ENCODE data around the gene HTR3B.
"Not testable (repeated sequence)": the region's sequence is repeated elsewhere in the genome, so short reads cannot be mapped to it uniquely, and the experiment has no call there.

The HTR3B gene

DNA sequence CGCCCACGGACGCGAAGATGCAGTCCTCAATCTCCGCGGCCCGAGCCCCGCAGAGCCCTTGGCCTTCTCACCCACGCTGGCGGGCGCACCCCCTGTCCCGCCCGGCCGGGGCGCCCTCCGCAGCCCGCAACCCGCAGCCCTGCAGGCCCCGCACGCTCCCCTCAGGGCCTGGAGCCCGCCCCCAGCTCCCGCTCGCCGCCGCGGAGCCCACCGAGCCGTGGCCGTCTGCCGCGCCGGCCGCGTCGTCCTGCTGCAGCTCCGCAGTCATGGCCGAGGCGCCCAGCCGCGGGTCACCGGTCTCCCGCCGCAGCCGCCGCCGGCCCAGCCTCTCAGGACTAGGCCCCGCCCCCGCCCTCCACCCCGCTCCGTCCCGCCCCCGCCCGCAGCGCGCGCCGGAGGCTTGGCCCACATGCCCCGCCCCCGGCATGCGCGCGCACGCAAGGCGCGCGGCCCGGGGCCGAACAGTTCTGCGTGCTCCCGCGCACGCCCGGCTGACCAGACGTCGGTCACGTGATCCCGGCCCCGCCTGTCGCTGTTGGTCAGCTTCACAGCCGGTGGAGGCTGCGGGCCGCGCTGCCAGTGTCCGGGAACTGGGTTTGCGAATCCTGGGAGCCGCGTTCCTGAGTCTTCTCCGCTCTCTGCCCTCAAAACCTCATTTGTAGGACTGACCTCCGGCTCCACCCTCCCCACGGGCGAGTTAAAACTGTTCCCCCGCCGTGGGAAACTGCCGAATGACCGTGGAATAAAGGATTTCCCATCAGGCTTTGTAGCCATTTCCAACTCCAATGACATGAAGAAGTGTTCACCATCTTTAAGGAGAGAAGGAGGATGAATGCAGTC is 29.1 kb upstream of the HTR3B start, which contains the start of gene USP28:
USP28 (minus strand) TSS at position 339 of the 840 bp plus-strand sequence; CDS start at position 268, 71 bp downstream.
- H3K4me1 Mint-ChIP-seq (ENCODE audit: low read depth in 2 of 2) = peaks cover 42 to 56% of the 10 kb centered on the region in 2 donors
- H3K27ac Mint-ChIP-seq = peak within 1 kb of the TSS; percentile 89 to 96
- no peaks in the 10 kb centered on the region for H3K27me3 Mint-ChIP-seq

DNA sequence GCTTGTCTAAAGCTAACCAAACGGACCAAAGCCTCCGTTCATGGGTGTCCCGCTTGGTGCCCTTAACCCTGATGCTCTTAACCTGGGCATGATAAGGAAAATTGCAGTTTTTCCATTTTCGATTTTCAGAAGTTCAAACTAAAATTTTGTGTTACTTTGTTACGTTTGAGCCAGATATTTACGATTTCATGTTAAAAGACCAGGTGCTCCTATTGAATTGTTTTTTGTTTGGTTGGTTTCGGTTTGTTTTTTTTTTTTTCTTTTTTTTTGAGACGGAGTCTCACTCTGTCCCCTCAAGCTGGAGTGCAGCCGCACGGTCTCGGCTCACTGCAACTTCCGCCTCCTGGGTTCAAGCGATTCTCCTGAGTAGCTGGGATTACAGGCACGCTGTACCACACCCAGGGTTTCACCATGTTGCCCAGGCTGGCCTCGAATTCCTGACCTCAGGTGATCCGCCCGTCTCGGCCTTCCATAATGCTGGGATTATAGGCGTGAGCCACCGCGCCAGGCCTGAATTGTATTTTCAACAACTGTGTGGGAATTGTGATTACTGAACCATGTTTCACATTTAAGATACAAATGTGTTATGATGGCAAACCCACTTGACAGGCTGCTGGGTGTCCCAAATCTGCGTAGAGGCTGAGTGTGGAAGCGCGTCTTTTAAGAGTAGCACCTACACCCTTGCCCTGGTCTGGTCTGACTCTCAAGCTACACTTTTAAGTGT is 28.4 kb upstream of the HTR3B start:
- ATAC-seq (replicated peaks) (no peak), DNase-seq (no peak)
- Mint-ChIP-seq H3K27me3 (no peaks in the 10 kb centered on the region), H3K36me3 (ENCODE audit: insufficient read depth) (peaks cover 14% of the 10 kb centered on the region), H3K4me1 (ENCODE audit: low read depth in 2 of 2) (peaks cover 36 to 49% of the 10 kb centered on the region in 2 donors), H3K4me3 (peak overlapping the region; percentile 94 to 95), H3K27ac (peak overlapping the region; percentile 89 to 96), H3K9me3 (no peaks in the 10 kb centered on the region)

More for the DNA sequence above, 29.1 kb upstream of the HTR3B start, which contains the start of gene USP28:
- ATAC-seq (replicated peaks) = peak; percentile 79
- peak; percentile 67 to 69 (median 69) for DNase-seq
- Mint-ChIP-seq H3K9me3 (no peaks in the 10 kb centered on the region), H3K36me3 (ENCODE audit: insufficient read depth) (peaks cover 14% of the 10 kb centered on the region), H3K4me3 (peak within 1 kb of the TSS; percentile 94 to 95)

DNA sequence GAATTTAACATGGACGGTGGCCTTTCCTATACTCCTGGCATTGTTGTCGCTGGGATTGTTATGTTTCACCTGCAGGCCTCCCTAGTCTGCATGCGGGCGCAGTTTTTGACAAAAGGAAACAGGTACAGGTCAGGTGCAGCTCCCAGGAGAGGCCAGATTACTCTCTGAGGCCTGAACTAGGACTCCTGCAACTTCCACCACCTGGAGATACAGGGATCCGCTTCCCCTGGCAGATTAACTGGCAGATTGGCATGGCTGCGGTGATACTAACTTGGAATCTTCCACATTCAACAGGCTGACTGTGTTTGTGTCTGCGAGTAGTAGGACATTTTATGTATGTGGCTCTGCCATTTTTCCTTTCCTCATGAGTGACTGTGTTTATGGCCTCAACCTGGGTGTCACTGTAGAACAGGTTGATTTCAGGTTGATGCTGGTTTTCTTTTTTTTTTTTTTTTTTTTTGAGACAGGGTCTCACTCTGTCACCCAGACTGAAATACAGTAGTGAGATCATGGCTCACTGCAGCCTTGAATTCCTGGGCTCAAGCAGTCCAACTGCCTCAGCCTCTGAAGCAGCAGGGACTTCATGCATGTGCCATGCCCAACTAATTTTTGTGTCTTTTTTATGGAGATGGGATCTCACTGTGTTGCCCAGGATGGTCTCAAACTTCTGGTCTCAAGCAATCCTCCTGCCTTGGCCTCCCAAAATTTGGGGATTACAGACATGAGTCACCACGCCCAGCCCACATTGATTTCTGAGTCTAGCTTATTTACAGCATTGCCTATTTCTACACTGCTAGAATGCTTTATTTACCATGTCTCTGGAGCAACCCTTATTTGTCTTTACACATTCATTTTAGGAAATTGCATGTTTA is 27.6 kb upstream of the HTR3B start:
- Mint-ChIP-seq H3K27me3 (no peaks in the 10 kb centered on the region), H3K36me3 (ENCODE audit: insufficient read depth) (peaks cover 14% of the 10 kb centered on the region), H3K4me1 (ENCODE audit: low read depth in 2 of 2) (peaks cover 32 to 41% of the 10 kb centered on the region in 2 donors), H3K4me3 (peak overlapping the region; percentile 94 to 95), H3K27ac (peak overlapping the region; percentile 89 to 96), H3K9me3 (no peaks in the 10 kb centered on the region)
- no peak for DNase-seq
- no peak for ATAC-seq (replicated peaks)

DNA sequence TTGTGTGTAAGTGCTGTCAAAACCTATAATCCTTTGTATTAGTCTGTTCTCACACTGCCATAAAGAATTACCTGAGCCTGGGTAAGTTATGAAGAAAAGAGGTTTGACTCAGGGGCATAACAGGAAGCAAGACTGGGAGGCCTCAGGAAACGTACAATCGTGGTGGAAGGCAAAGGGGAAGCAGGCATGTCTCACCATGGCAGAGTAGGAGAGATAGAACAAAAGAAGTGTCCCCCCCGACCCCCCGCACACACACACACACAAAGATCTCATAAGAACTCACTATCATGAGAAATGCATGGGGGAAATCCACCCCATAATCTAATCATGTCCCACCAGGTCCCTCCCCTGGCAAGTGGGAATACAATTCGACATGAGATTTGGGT is 26.9 kb upstream of the HTR3B start:
- H3K36me3 Mint-ChIP-seq (ENCODE audit: insufficient read depth) = peaks cover 14% of the 10 kb centered on the region
- H3K4me3 Mint-ChIP-seq = no peak overlapping the region
- DNase-seq (no peak), ATAC-seq (replicated peaks) (no peak)
- H3K27ac Mint-ChIP-seq = peak overlapping the region in 1 of 2 donors; percentile 96
- H3K4me1 Mint-ChIP-seq (ENCODE audit: low read depth in 2 of 2) = peaks cover 28 to 35% of the 10 kb centered on the region in 2 donors
- no peaks in the 10 kb centered on the region for H3K27me3 Mint-ChIP-seq
- no peaks in the 10 kb centered on the region for H3K9me3 Mint-ChIP-seq

DNA sequence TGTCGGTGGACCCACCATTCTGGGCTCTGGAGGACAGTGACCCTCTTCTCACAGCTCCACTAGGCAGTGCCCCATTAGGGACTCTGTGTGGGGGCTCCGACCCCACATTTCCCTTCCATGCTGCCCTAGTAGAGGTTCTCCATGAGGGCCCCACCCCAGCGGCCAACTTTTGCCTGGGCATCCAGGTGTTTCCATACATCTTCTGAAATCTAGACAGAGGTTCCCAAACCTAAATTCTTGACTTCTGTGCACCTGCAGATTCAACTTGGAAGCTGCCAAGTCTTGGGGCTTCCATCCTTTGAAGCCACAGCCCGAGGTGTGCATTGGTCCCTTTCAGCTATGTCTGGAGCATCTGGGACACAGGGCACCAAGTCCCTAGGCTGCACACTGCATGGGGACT is 25.1 kb upstream of the HTR3B start:
- not testable (repeated sequence) for ATAC-seq (replicated peaks); H3K9me3 Mint-ChIP-seq; H3K36me3 Mint-ChIP-seq (ENCODE audit: insufficient read depth); H3K27me3 Mint-ChIP-seq; DNase-seq; H3K4me3 Mint-ChIP-seq; H3K27ac Mint-ChIP-seq
- H3K4me1 Mint-ChIP-seq (ENCODE audit: low read depth in 2 of 2) = peaks cover 15 to 20% of the 10 kb centered on the region in 2 donors

DNA sequence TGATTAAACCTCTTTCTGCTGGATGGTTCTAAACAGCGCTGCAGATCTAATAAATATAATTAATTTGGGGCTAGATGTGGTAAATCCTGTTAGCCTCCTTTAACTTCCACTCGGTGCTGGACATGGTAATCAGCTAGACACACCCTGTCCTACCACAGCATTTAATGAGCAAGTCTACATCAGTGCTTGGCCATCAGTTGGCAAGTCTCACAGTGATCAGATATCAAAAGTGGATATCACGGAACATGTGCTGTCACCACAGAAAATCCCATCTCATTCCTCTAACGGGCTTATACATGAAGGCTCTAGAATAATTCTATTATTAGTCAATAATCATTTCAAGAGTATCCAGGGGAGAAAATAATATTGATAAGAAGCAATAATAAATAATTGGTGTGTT is 23.6 kb upstream of the HTR3B start:
- H3K9me3 Mint-ChIP-seq = no peaks in the 10 kb centered on the region
- DNase-seq (no peak), ATAC-seq (replicated peaks) (no peak)
- no peaks in the 10 kb centered on the region for H3K27me3 Mint-ChIP-seq
- H3K36me3 Mint-ChIP-seq (ENCODE audit: insufficient read depth) = peaks cover 4% of the 10 kb centered on the region
- peaks cover 10 to 13% of the 10 kb centered on the region in 2 donors for H3K4me1 Mint-ChIP-seq (ENCODE audit: low read depth in 2 of 2)
- H3K27ac Mint-ChIP-seq = no peak overlapping the region
- no peak overlapping the region for H3K4me3 Mint-ChIP-seq

DNA sequence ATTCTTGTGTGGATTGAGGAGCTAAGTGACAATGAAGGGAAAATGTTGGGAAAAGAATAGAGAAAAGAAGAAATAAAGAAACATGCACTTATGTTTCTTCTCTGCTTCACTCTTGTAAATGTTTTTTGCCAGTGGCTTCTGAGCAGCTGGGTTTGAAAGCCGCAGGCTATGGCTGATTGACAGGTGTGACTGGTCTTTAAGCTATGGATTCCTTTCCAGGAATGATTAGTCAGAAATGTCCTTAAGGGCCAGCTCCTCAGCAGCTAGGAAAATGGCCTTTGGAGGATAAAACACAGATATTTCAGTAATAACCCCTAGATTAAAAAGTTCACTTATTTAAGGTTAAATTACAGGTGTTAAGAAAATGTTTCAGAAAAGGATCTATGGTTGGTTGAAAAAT is 22.7 kb upstream of the HTR3B start:
- no peaks in the 10 kb centered on the region for H3K9me3 Mint-ChIP-seq
- no peak overlapping the region for H3K4me3 Mint-ChIP-seq
- H3K36me3 Mint-ChIP-seq (ENCODE audit: insufficient read depth) = no peaks in the 10 kb centered on the region
- no peak for ATAC-seq (replicated peaks)
- DNase-seq = no peak
- no peaks in the 10 kb centered on the region for H3K27me3 Mint-ChIP-seq
- H3K4me1 Mint-ChIP-seq (ENCODE audit: low read depth in 2 of 2) = peaks cover 5% of the 10 kb centered on the region in 2 donors
- H3K27ac Mint-ChIP-seq = no peak overlapping the region

DNA sequence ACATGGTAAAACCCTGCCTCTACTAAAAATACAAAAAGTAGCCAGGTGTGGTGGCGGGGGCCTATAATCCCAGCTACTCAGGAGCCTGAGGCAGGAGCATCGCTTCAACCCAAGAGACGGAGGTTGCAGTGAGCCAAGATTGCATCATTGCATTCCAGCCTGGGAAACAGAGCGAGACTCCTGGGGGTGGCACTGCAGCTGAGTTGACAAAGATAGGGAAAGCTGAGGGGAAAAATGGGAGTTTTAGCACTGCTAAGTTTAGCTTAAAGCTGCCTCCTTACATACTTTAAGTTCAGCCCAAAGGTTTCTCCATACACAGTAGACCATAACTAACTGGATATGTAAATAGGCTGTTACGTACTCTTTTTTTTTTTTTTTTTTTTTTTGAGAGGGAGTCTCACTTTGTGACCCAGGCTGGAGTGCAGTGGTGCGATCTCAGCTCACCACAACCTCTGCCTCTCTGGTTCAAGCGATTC is 20.2 kb upstream of the HTR3B start:
- no peaks in the 10 kb centered on the region for H3K27me3 Mint-ChIP-seq
- no peak for DNase-seq
- H3K4me1 Mint-ChIP-seq (ENCODE audit: low read depth in 2 of 2) = no peaks in the 10 kb centered on the region
- no peak for ATAC-seq (replicated peaks)
- H3K9me3 Mint-ChIP-seq = no peaks in the 10 kb centered on the region
- no peaks in the 10 kb centered on the region for H3K36me3 Mint-ChIP-seq (ENCODE audit: insufficient read depth)
- H3K27ac Mint-ChIP-seq = no peak overlapping the region
- H3K4me3 Mint-ChIP-seq = no peak overlapping the region

DNA sequence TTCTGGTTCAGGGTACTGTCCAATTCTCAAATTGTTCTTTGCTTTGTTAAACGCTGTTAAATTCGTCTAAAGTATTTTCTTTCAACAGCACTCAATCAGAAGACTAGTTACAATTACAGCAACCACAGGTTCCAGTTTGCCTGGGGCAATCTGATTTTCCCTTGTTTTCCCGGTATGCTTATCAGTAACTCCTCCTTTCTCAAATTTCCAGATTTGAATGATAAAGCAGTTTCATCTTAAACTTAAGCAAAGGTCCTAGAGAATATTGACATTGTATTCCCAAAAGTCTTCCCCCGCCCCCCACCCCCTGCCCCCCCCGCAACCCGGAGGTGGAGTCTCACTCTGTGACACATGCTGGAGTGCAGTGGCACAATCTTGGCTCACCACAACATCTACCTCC is 18.7 kb upstream of the HTR3B start:
- Mint-ChIP-seq H3K4me1 (ENCODE audit: low read depth in 2 of 2) (no peaks in the 10 kb centered on the region), H3K4me3 (no peak overlapping the region), H3K27ac (no peak overlapping the region), H3K27me3 (no peaks in the 10 kb centered on the region), H3K36me3 (ENCODE audit: insufficient read depth) (no peaks in the 10 kb centered on the region), H3K9me3 (no peaks in the 10 kb centered on the region)
- DNase-seq = no peak
- no peak for ATAC-seq (replicated peaks)

DNA sequence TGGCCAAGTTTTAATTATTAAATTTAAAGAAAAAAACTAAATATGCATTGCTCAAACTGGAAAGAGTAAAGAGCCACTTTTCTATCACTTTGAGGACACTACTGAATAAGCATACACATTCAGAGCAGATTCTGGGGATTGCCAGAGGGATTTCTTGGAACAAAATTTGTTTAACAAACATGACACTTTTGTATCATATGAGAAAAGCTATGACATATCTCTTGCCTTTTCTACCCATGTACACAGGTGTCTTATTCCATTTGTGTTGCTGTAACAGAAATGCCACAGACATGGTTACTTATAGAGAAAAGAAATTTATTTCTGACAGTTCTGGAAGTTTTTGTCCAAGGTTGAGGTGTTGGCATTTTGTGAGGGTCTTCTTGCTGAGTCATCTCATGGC is 15.7 kb upstream of the HTR3B start:
- no peak overlapping the region for H3K27ac Mint-ChIP-seq
- H3K9me3 Mint-ChIP-seq = no peaks in the 10 kb centered on the region
- no peak for DNase-seq
- H3K36me3 Mint-ChIP-seq (ENCODE audit: insufficient read depth) = no peaks in the 10 kb centered on the region
- no peak overlapping the region for H3K4me3 Mint-ChIP-seq
- no peaks in the 10 kb centered on the region for H3K4me1 Mint-ChIP-seq (ENCODE audit: low read depth in 2 of 2)
- H3K27me3 Mint-ChIP-seq = no peaks in the 10 kb centered on the region
- ATAC-seq (replicated peaks) = no peak

DNA sequence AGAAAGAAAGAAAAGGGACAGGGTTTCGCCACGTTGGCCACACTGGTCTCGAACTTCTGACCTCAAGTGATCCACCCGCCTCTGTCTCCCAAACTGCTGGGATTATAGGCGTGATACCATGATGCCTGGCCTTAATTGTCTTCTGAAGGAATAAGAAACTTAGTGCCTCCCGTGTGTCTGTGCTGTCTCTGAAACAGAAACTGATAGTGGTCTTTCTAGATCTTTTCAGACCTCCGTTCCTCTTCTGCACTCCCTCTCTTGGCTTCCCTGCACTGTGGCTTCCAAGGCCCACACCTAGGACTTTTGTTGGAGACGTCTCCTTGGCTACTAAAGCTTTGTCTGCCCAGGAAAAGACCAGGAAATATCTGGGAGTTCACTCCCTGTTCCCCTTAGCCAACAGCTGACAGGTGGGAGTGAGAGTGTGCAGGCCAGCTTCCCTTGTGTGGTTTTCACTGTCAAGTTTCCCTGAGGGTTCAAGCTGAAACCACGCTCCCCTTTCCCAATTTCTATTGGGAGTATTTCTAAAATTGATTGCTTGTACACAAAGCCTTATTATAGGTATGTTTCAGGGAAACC is 10.1 kb upstream of the HTR3B start:
- H3K36me3 Mint-ChIP-seq (ENCODE audit: insufficient read depth) = no peaks in the 10 kb centered on the region
- DNase-seq (no peak), ATAC-seq (replicated peaks) (no peak)
- H3K9me3 Mint-ChIP-seq = no peaks in the 10 kb centered on the region
- H3K4me1 Mint-ChIP-seq (ENCODE audit: low read depth in 2 of 2) = peaks cover 0 to 10% of the 10 kb centered on the region in 2 donors
- no peak overlapping the region for H3K4me3 Mint-ChIP-seq
- no peaks in the 10 kb centered on the region for H3K27me3 Mint-ChIP-seq
- peak overlapping the region in 1 of 2 donors; percentile 66 for H3K27ac Mint-ChIP-seq

DNA sequence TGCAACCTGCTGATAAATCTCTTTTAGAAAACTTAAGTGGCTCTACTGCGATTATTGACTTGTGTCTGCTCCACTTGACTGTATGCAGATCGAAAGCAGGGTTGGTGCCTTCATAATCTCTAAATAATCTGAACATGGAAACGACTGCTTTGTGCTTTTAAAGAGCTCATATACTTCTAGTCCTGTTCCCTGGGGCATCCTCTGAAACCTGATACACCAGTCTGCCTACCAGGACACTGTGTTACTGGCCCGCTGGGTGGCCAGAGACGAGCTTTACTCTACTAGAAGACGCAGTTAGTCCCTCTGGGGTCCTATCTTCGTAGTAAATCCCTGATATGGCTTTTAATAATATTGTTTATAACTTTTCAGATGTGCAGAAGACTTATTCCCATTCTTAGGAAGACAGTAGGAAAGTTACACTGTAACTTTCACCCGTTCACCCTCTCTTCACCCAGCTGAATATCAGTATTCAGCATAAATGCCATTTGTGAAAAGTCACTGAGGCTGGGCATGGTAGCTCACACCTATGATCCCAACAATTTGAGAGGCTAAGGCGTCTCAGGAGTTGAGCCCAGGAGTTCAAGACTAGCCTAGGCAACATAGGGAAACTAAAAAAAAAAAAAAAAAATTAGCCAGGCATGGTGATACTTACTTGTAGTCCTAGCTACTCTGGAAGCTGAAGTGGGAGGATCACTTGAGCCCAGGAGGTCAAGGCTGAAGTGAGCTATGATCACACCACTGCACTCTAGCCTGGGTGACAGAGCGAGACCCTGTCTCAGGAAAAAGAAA is 9.0 kb upstream of the HTR3B start:
- no peaks in the 10 kb centered on the region for H3K9me3 Mint-ChIP-seq
- H3K27ac Mint-ChIP-seq = no peak overlapping the region
- peaks cover 0 to 10% of the 10 kb centered on the region in 2 donors for H3K4me1 Mint-ChIP-seq (ENCODE audit: low read depth in 2 of 2)
- ATAC-seq (replicated peaks) (no peak), DNase-seq (no peak)
- H3K4me3 Mint-ChIP-seq = no peak overlapping the region
- no peaks in the 10 kb centered on the region for H3K36me3 Mint-ChIP-seq (ENCODE audit: insufficient read depth)
- peaks cover 0 to 2% of the 10 kb centered on the region in 2 donors for H3K27me3 Mint-ChIP-seq

All from effector memory CD8-positive, alpha-beta T cell (primary cell).